ENCODE data around the gene BIRC3.
"Not testable (repeated sequence)": the region's sequence is repeated elsewhere in the genome, so short reads cannot be mapped to it uniquely, and the experiment has no call there.

The BIRC3 gene

GRCh38 chr11:102330231-102330630 is 12.9 kb downstream of the BIRC3 start:
- DNase-seq: no peak

GRCh38 chr11:102331341-102331740 is 14.1 kb downstream of the BIRC3 start:
- no peak for DNase-seq

GRCh38 chr11:102332611-102332994 is 15.3 kb downstream of the BIRC3 start:
- DNase-seq: no peak

- no peak for DNase-seq
These were observed 21.3 kb downstream of the BIRC3 start for GRCh38 chr11:102338479-102339010.

GRCh38 chr11:102341311-102341710 is 24.0 kb downstream of the BIRC3 start:
- not testable (repeated sequence) for DNase-seq

- peak; percentile 78 for DNase-seq
These were observed 24.6 kb downstream of the BIRC3 start for GRCh38 chr11:102341844-102342318.

GRCh38 chr11:102343809-102344208 is 26.5 kb downstream of the BIRC3 start:
- peak; percentile 36 for DNase-seq

GRCh38 chr11:102345904-102346303 is 28.6 kb downstream of the BIRC3 start:
- peak; percentile 90 for DNase-seq

GRCh38 chr11:102346456-102346747 is 29.1 kb downstream of the BIRC3 start:
- no peak for DNase-seq

GRCh38 chr11:102346748-102347461 is 29.6 kb downstream of the BIRC3 start, which contains the start of gene BIRC2:
Gene BIRC2 (plus strand): TSS chr11:102347214. CDS start chr11:102349855, 2,641 bp downstream.
- peak; percentile 97 for DNase-seq

GRCh38 chr11:102347462-102348370 is 30.4 kb downstream of the BIRC3 start:
- DNase-seq: peak; percentile 88

GRCh38 chr11:102357116-102357515 is 39.8 kb downstream of the BIRC3 start:
- DNase-seq: no peak

GRCh38 chr11:102359372-102359771 is 42.1 kb downstream of the BIRC3 start:
- no peak for DNase-seq

- no peak for DNase-seq
These were observed 43.4 kb downstream of the BIRC3 start for GRCh38 chr11:102360681-102361080.

- DNase-seq: no peak
These were observed 44.1 kb downstream of the BIRC3 start for GRCh38 chr11:102361086-102362031.

- no peak for DNase-seq
These were observed 47.7 kb downstream of the BIRC3 start for GRCh38 chr11:102364991-102365390.

GRCh38 chr11:102367364-102367763 is 50.1 kb downstream of the BIRC3 start:
- DNase-seq: peak; percentile 20

GRCh38 chr11:102368472-102368871 is 51.2 kb downstream of the BIRC3 start:
- no peak for DNase-seq

- DNase-seq: not testable (repeated sequence)
These were observed 57.5 kb downstream of the BIRC3 start for GRCh38 chr11:102374633-102375424.

- no peak for DNase-seq
These were observed 58.6 kb downstream of the BIRC3 start for GRCh38 chr11:102375720-102376399.

- DNase-seq: no peak
These were observed 60.6 kb downstream of the BIRC3 start for GRCh38 chr11:102377891-102378290.

Measured in NCI-H526 treated with DMSO at 0.1 percent for 48 hours (cell line).